ENCODE measurements around the gene ZSCAN29. TPM values are rescaled to one million over a fixed set of nuclear protein-coding genes. Genes with fewer than 3 reads are reported as not detected.

Gene ZSCAN29
- total and polyA plus RNA-seq, 2 donors (not counting 1 experiment from before 2014, with no cell fraction given): 16.1 to 51.5 TPM

DNA sequence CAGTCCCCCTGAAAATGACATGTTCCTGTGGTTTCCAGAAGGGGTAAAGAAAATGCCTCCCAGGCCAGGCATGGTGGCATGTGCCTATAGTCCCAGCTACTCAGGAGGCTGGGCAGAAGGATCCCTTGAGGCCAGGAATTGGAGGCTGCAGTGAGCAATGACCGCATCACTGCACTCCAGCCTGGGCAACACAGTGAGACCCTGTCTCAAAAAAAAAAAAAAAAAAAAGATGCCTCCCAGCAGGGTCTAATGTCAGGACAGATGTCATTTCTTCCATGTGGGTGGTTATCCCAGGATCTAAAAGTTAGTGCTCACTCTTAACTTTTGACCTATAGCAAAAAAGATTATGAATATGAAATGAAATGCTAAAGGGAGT, 53.9 kb downstream of the ZSCAN29 start:
- Histone ChIP-seq H3K4me3 (ENCODE audit: control extremely low read depth in 1 of 5, extremely low read depth in 1 of 5, insufficient read depth in 1 of 5, low read depth in 2 of 5, low read length in 4 of 5) (no peak overlapping the region), H3K4me1 (ENCODE audit: control insufficient read depth in 2 of 2, insufficient read depth in 2 of 2, low read length in 2 of 2) (no peaks in the 10 kb centered on the region), H3K79me2 (ENCODE audit: control insufficient read depth, insufficient read depth, low read length) (no peaks in the 10 kb centered on the region), H2AFZ (ENCODE audit: insufficient read depth, low read depth, low read length, poor library complexity, severe bottlenecking) (no peak overlapping the region), H3K9me3 (ENCODE audit: control extremely low read depth in 1 of 3, control insufficient read depth in 2 of 3, insufficient read depth in 1 of 3, low read length in 2 of 3) (no peaks in the 10 kb centered on the region), H4K20me1 (ENCODE audit: control insufficient read depth, insufficient read depth, low read length, poor library complexity, severe bottlenecking) (no peaks in the 10 kb centered on the region), H3K36me3 (replicated peaks in 1 of 2; ENCODE audit: control extremely low read depth in 1 of 2, control insufficient read depth in 1 of 2, extremely low read depth in 1 of 2, insufficient read depth in 2 of 2, low read length in 1 of 2) (no peaks in the 10 kb centered on the region), H3K9ac (ENCODE audit: low read length) (no peak overlapping the region), H3K27me3 (replicated peaks in 1 of 4; ENCODE audit: control extremely low read depth in 1 of 4, control insufficient read depth in 3 of 4, insufficient read depth in 4 of 4, low read length in 3 of 4) (peaks cover 0 to 17% (median 5%) of the 10 kb centered on the region in 4 experiments), H3K27ac (ENCODE audit: low read length in 2 of 2) (no peak overlapping the region), H3K4me2 (replicated peaks; ENCODE audit: low read depth, low read length, poor library complexity, severe bottlenecking) (no peak overlapping the region)
- Mint-ChIP-seq H3K4me3 (no peak overlapping the region), H3K27ac (no peak overlapping the region), H3K4me1 (no peaks in the 10 kb centered on the region), H3K27me3 (peaks cover 36% of the 10 kb centered on the region), H3K9me3 (ENCODE audit: insufficient read depth) (no peaks in the 10 kb centered on the region)
- TF ChIP-seq, protein P1, sequence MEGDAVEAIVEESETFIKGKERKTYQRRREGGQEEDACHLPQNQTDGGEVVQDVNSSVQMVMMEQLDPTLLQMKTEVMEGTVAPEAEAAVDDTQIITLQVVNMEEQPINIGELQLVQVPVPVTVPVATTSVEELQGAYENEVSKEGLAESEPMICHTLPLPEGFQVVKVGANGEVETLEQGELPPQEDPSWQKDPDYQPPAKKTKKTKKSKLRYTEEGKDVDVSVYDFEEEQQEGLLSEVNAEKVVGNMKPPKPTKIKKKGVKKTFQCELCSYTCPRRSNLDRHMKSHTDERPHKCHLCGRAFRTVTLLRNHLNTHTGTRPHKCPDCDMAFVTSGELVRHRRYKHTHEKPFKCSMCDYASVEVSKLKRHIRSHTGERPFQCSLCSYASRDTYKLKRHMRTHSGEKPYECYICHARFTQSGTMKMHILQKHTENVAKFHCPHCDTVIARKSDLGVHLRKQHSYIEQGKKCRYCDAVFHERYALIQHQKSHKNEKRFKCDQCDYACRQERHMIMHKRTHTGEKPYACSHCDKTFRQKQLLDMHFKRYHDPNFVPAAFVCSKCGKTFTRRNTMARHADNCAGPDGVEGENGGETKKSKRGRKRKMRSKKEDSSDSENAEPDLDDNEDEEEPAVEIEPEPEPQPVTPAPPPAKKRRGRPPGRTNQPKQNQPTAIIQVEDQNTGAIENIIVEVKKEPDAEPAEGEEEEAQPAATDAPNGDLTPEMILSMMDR (IDR thresholded peaks at IDR 0.05): no peak
- TF ChIP-seq EZH2 (IDR thresholded peaks at IDR 0.05; ENCODE audit: borderline replicate concordance, insufficient read depth, low read depth, low read length, poor library complexity, severe bottlenecking): no peak
- no CpG with 5 or more reads among the region's 1 CpG for WGBS (ENCODE audit: insufficient coverage)
- no peak for DNase-seq
- ATAC-seq (ENCODE audit: low read depth): no peak
- intact Hi-C loops (cut with micrococcal nuclease): no loop called here
- ChIA-PET CTCF (no interaction called here), POLR2A (no interaction called here)

DNA sequence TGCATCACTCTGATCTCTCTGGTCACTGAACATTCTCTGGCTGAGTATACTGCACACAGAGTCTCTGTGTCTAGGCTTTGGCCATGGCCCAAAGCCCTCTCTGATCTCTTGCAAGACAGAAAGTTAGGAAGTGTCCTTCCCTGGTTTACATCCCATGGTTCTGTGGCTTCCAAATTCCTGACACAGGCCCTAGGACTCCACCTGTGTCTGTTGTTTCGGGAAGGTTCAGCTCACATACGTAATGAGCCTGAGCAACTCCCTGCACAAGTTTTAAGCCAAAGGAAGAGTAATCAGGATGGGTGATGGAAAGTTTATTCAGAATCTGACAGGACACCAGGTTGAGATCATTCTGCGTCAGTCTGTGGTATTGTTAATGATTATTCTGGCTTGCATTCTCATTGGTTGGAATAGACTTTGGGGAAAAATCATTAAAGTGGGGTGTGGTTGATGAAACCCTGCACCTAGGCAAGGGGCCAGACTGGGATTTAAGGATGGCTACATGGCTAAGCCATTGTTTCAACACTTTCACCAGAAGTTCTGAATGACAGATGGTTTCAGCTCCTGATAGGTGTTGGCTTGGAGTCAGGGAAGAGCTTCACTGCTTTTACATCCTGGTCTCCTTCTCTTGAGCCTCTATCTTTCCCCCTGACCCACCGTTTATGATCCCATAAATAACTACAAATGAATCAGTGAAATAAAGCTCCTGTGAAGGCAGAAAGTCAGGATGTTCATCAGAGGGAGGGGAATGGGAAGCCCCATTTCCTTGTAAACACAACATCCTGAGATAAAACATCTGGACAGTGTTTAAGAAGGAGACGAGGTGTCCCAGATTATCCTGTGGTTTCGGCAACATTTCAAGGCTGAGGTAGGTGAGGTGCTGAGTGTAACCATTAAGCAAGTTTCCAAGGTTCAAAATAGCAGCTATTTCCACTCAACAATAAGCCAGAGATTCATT, 54.5 kb downstream of the ZSCAN29 start:
- ChIA-PET CTCF (no interaction called here), POLR2A (no interaction called here)
- H3K9ac ChIP-seq (ENCODE audit: low read length): no peak overlapping the region
- intact Hi-C loops (cut with micrococcal nuclease): no loop called here
- no peaks in the 10 kb centered on the region for H3K4me1 ChIP-seq (ENCODE audit: control insufficient read depth in 2 of 2, insufficient read depth in 2 of 2, low read length in 2 of 2)
- no peaks in the 10 kb centered on the region for H3K36me3 ChIP-seq (replicated peaks in 1 of 2; ENCODE audit: control extremely low read depth in 1 of 2, control insufficient read depth in 1 of 2, extremely low read depth in 1 of 2, insufficient read depth in 2 of 2, low read length in 1 of 2)
- Mint-ChIP-seq H3K4me3 (no peak overlapping the region), H3K27ac (no peak overlapping the region), H3K9me3 (ENCODE audit: insufficient read depth) (no peaks in the 10 kb centered on the region), H3K4me1 (no peaks in the 10 kb centered on the region), H3K27me3 (peaks cover 43% of the 10 kb centered on the region)
- 96% methylated on average over 3 of the region's 6 CpGs for whole genome bisulfite sequencing (ENCODE audit: insufficient coverage)
- ATAC-seq (ENCODE audit: low read depth): no peak
- H3K4me3 ChIP-seq (ENCODE audit: control extremely low read depth in 1 of 5, extremely low read depth in 1 of 5, insufficient read depth in 1 of 5, low read depth in 2 of 5, low read length in 4 of 5): no peak overlapping the region
- TF ChIP-seq, protein P1 (IDR thresholded peaks at IDR 0.05): no peak
- TF ChIP-seq EZH2 (IDR thresholded peaks at IDR 0.05; ENCODE audit: borderline replicate concordance, insufficient read depth, low read depth, low read length, poor library complexity, severe bottlenecking): no peak
- no peak overlapping the region for H3K4me2 ChIP-seq (replicated peaks; ENCODE audit: low read depth, low read length, poor library complexity, severe bottlenecking)
- DNase-seq: no peak
- H3K9me3 ChIP-seq (ENCODE audit: control extremely low read depth in 1 of 3, control insufficient read depth in 2 of 3, insufficient read depth in 1 of 3, low read length in 2 of 3): no peaks in the 10 kb centered on the region
- no peaks in the 10 kb centered on the region for H4K20me1 ChIP-seq (ENCODE audit: control insufficient read depth, insufficient read depth, low read length, poor library complexity, severe bottlenecking)
- no peak overlapping the region for H2AFZ ChIP-seq (ENCODE audit: insufficient read depth, low read depth, low read length, poor library complexity, severe bottlenecking)
- H3K27me3 ChIP-seq (replicated peaks in 1 of 4; ENCODE audit: control extremely low read depth in 1 of 4, control insufficient read depth in 3 of 4, insufficient read depth in 4 of 4, low read length in 3 of 4): peaks cover 0 to 17% (median 5%) of the 10 kb centered on the region in 4 experiments
- H3K79me2 ChIP-seq (ENCODE audit: control insufficient read depth, insufficient read depth, low read length): no peaks in the 10 kb centered on the region
- H3K27ac ChIP-seq (ENCODE audit: low read length in 2 of 2): no peak overlapping the region

All from B cell (primary cell).